Activated CD4-positive, alpha-beta T cell treated with anti-CD3 and anti-CD28 coated beads, Interleukin-2, amount 10 ng/mL, durations not matched to agents 24 days and 14 days (primary cell): ENCODE measurements around the gene ADAMTS2. TPM values are rescaled to one million over a fixed set of nuclear protein-coding genes. Genes with fewer than 3 reads are reported as not detected.
"Not testable (repeated sequence)": the region's sequence is repeated elsewhere in the genome, so short reads cannot be mapped to it uniquely, and the experiment has no call there.

Source experiments
- DNase-seq: peaks from one replicate; pipeline ENCODE4 v3.0.0; 2022
- H3K27ac Mint-ChIP-seq: one replicate; pipeline ENCODE4 v1.8.0; 2022; ENCODE audit warnings: mild to moderate bottlenecking, mixed read lengths
- H3K27me3 Mint-ChIP-seq: one replicate; pipeline ENCODE4 v1.8.0; 2022; ENCODE audit warnings: mixed read lengths
- H3K36me3 Mint-ChIP-seq: one replicate; pipeline ENCODE4 v1.8.0; 2022; ENCODE audit warnings: low read depth, mild to moderate bottlenecking, mixed read lengths
- H3K4me1 Mint-ChIP-seq: one replicate; pipeline ENCODE4 v1.8.0; 2021; ENCODE audit warnings: mixed read lengths
- H3K4me3 Mint-ChIP-seq: one replicate; pipeline ENCODE4 v1.8.0; 2022; ENCODE audit warnings: mild to moderate bottlenecking, moderate library complexity, mixed read lengths
- H3K9me3 Mint-ChIP-seq: one replicate; pipeline ENCODE4 v1.8.0; 2021; ENCODE audit warnings: mixed read lengths
- intact Hi-C: fragments of 100-400 bp; cut with micrococcal nuclease; formaldehyde crosslinking; loops from one replicate; pipeline ENCODE4 v1.15.1; 2023
- total RNA-seq: library from RNA; stranded (reverse); gene quantifications from 2 replicates; pipeline ENCODE4 v1.2.3, GENCODE V29; 2022

The ADAMTS2 gene
- total RNA-seq, 1 donor from 2014 or later, result not detected

DNA sequence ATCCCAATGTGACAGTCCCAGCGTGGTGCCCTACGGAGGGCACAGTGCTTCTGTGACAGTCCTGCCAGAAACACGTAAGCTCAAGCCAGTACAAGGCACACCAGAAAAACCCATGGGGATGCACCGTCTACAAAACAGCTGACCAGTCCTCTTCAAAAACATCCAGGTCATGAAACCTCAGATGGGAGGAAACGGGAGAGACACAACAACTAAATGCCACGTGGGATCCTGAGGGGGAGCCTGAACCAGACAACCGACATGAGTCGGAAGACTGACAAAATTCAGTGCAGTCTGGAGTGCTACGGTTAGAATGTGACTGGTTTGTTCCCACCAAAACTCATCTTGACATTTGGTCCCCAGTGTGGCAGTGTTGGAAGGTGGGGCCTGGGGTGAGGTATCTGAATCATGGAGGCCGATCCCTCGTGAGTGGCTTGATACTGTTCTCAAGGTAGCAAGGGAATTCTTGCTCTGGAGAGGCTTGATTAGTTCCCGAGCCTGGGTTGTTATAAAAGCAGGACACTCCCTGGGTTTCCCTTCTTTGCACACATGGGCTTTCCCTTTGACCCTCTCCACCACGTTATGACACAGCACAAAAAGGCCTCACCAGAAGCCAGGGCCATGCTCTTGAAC is 55.4 kb downstream of the ADAMTS2 start:
- no peak overlapping the region for H3K4me3 Mint-ChIP-seq

DNA sequence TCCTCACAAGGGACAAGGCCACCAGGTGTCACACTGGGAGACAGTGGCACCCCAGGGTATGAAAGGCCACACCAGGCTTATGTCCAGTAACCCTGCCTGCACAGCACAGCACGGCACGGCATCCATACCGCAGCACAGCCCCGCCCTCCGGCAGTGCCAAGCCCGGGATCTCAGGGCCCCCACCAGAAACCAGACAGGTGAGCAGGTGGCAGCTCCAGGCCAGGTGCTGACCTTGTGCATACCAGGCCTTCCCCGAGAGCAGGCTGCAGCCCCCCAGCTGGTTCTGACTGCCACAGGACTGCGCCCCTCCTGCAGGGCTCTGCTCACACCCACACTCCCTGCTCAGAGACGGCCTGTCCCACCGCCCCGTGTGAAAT is 56.5 kb downstream of the ADAMTS2 start:
- Mint-ChIP-seq H3K4me1 (no peaks in the 10 kb centered on the region), H3K36me3 (no peaks in the 10 kb centered on the region), H3K27ac (no peak overlapping the region), H3K4me3 (no peak overlapping the region), H3K9me3 (no peaks in the 10 kb centered on the region), H3K27me3 (no peaks in the 10 kb centered on the region)
- intact Hi-C loops, result no loop called here
- DNase-seq, result no peak

More for the DNA sequence above, 55.4 kb downstream of the ADAMTS2 start:
- Mint-ChIP-seq H3K4me1 (no peaks in the 10 kb centered on the region), H3K27ac (no peak overlapping the region), H3K36me3 (no peaks in the 10 kb centered on the region), H3K27me3 (no peaks in the 10 kb centered on the region), H3K9me3 (no peaks in the 10 kb centered on the region)
- DNase-seq, result no peak
- intact Hi-C loops, result no loop called here

DNA sequence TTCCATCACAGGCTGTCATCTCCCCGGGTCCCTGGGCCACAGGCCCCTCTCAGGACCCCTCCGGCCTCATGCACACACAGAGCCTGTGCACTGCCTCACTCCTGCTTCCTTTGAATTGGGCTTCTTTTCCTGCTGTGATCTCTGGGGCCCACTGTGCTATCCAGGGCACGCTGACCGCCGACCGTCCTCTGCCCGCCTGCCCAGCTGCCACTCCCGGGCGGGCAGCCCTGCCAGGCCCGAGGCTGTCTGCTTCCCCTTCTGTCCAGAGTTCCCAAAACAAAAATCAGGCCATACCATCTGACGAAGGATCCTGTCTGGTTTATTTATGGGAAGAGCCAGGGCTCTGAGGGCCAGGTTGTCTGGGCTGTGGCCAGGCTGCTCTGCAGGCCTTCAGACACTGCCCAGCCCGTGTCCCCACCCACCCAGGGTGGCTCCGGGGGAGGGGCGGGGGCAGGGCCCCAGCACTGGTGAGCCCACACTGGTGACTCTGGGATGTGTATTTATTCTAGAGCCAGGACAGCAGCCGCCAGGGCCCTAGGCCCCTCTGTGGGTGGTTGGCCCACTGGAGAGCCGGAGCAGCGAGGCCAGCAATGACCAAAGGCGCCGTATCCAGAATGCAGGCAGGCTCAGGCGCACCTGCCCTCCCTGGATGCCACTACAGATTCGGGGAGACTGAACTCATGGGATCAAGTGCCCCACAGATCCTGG is 57.0 kb downstream of the ADAMTS2 start:
- no peaks in the 10 kb centered on the region for H3K9me3 Mint-ChIP-seq
- no peak for DNase-seq
- H3K4me1 Mint-ChIP-seq, result no peaks in the 10 kb centered on the region
- no peak overlapping the region for H3K4me3 Mint-ChIP-seq
- no peaks in the 10 kb centered on the region for H3K36me3 Mint-ChIP-seq
- intact Hi-C loops, result no loop called here
- no peaks in the 10 kb centered on the region for H3K27me3 Mint-ChIP-seq
- no peak overlapping the region for H3K27ac Mint-ChIP-seq

DNA sequence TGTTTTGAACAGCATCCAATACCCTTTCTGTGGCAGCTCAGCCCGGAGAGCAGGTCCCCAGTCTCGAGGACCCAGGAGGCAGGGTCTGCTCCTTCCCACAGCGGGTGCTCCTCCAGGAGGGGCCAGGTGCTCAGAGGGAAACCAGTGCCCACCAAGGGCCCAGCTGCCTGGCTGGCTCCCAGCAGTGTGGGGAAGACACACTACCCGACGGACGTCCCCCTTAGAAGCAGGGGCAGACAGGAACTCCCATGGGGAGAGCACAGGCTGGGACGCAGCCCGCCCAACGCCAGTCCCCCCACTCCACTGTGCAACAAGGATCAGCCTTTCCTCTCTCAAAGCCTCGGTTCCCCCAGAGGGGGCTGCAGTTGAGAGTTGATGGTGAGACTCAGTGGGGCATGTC is 57.6 kb downstream of the ADAMTS2 start:
- Mint-ChIP-seq H3K36me3 (no peaks in the 10 kb centered on the region), H3K4me3 (no peak overlapping the region), H3K9me3 (no peaks in the 10 kb centered on the region), H3K27me3 (no peaks in the 10 kb centered on the region), H3K4me1 (no peaks in the 10 kb centered on the region), H3K27ac (no peak overlapping the region)
- intact Hi-C loops, result no loop called here
- DNase-seq, result no peak

DNA sequence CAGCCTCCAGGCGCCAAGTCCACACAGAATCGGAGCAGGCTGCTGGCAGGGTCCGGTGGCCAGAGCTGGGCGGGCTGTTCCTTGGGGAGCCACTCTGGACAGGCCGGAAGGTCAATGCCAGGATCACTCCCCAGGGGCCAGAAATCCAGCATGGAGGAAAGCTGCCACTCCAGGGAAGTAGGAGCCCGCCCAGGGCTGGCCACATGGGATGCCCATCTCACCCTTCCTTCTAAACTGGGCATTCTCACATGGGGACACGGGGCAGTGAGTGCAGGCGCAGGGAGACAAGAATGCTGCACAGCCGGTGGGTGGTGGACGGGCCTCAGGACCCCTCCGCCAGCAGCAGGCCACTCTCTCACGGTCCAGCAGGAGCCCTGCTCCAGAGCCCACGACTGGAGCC is 58.2 kb downstream of the ADAMTS2 start:
- Mint-ChIP-seq H3K4me1 (no peaks in the 10 kb centered on the region), H3K9me3 (no peaks in the 10 kb centered on the region), H3K36me3 (no peaks in the 10 kb centered on the region), H3K27me3 (no peaks in the 10 kb centered on the region), H3K4me3 (no peak overlapping the region), H3K27ac (no peak overlapping the region)
- intact Hi-C loops, result no loop called here
- no peak for DNase-seq

DNA sequence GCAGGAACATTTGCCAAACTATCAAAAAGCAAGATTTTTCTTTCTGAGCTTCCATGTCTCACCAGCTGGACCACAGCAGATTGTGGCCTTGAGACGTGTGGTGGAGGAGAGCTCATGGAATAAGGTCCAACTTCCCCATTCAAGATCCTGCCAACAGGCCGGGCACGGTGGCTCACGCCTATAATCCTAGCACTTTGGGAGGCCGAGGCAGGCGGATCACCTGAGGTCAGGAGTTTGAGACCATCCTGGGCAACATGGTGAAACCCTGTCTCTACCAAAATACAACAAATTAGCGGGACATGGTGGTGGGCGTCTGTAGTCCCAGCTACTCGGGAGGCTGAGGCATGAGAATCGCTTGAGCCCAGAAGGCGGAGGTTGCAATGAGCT is 59.5 kb downstream of the ADAMTS2 start:
- DNase-seq, H3K4me1 Mint-ChIP-seq, H3K4me3 Mint-ChIP-seq, H3K36me3 Mint-ChIP-seq, H3K9me3 Mint-ChIP-seq, H3K27ac Mint-ChIP-seq, H3K27me3 Mint-ChIP-seq, intact Hi-C loops: not testable (repeated sequence)

DNA sequence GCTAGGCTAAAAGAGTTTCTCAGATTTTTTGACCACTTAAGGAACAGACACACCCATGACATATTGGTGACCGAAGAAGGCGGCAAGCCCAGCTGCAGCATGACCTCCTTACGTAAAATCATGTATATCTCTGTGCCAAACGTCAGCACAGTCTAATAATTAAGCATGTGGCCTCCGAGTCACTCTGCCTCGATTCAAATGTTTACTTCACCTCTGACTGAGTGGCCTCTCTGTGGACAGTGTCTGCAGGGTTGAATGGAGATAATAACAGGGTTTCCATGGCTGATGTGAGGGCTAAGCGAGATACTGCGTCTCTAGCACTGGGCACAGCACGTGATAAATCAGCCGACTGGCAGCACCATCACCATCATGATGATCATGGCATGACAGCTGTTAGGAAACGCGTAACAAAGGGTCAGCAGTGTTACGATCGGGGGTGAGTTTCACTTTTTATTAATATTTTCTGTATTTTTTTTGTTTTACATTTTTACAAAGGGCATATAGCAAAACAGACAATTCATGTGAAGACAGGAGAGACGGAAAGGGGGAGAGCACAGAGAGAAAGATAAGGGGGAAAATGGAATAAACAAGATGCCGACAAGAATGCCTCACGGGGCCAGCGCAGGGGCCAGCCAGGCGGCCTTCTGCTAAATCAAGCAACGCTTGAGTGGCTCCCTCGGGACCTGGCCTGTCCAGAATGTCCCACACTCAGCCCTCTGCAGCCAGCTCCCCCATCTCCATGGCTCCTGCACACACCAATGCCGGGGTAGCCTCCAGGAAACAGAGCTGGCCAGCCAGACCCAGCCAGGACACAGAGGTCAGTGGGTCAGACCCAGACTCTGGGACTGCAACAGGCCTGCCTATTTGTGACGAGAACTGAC is 60.3 kb downstream of the ADAMTS2 start:
- Mint-ChIP-seq H3K27ac (no peak overlapping the region), H3K9me3 (no peaks in the 10 kb centered on the region), H3K36me3 (no peaks in the 10 kb centered on the region), H3K27me3 (no peaks in the 10 kb centered on the region), H3K4me1 (no peaks in the 10 kb centered on the region), H3K4me3 (no peak overlapping the region)
- no peak for DNase-seq
- intact Hi-C loops, result no loop called here

DNA sequence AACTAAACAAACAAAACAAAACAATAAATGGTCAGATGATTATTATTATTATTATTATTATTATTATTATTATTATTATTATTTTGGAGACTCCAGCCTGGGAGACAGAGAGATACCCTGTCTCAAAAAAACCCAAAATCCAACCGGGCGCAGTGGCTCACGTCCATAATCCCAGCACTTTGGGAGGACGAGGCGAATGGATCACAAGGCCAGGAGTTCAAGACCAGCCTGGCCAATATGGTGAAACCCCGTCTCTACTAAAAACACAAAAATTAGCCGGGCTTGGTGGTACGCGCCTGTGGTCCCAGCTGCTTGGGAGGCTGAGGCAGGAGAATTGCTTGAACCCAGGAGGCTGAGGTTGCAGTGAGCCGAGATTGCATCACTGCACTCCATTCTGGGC is 61.4 kb downstream of the ADAMTS2 start:
- intact Hi-C loops, H3K9me3 Mint-ChIP-seq, DNase-seq, H3K27ac Mint-ChIP-seq, H3K4me1 Mint-ChIP-seq, H3K36me3 Mint-ChIP-seq, H3K4me3 Mint-ChIP-seq, H3K27me3 Mint-ChIP-seq: not testable (repeated sequence)

DNA sequence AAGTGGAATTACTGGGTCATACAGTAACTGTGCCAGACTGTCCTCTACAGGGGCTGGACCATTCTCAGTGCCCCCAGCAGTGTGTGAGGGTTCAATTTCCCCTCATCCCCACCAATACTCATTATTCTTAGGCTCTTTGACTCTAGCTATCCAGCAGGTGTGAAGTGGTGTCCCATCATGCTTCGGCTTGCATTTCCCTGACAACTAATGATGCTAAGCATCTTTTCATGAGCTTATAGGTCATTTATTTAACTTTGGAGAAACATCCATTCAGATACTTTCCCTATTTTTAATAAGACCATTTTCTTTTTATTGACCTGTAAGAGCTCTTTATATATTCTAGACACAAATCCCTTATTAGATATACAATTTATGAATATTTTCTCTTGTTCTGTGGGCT is 63.6 kb downstream of the ADAMTS2 start:
- H3K4me3 Mint-ChIP-seq, result no peak overlapping the region
- no peak for DNase-seq
- intact Hi-C loops, result no loop called here
- H3K9me3 Mint-ChIP-seq, result no peaks in the 10 kb centered on the region
- no peaks in the 10 kb centered on the region for H3K4me1 Mint-ChIP-seq
- no peaks in the 10 kb centered on the region for H3K27me3 Mint-ChIP-seq
- H3K36me3 Mint-ChIP-seq, result no peaks in the 10 kb centered on the region
- H3K27ac Mint-ChIP-seq, result no peak overlapping the region

DNA sequence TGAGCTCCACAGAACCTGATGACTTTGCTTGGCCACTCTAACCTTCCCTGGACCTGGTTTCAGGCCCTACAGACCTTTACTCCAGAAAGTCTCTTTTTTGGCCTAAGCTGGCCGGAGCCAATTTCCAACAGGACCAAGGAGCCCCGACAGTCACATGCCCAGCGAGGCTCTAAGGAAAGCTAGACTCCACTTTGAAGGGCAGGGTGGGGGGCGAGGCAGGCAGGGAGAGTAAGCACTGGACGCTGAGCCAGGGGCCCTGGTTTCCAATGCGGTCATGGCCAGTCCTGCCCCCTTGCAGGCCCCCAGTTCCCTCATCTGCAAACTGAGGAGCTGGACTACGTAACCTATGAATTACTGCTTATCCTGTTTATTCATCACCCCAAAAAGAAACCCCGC is 65.2 kb downstream of the ADAMTS2 start:
- Mint-ChIP-seq H3K27ac (no peak overlapping the region), H3K4me1 (no peaks in the 10 kb centered on the region), H3K4me3 (no peak overlapping the region), H3K9me3 (no peaks in the 10 kb centered on the region), H3K27me3 (no peaks in the 10 kb centered on the region), H3K36me3 (no peaks in the 10 kb centered on the region)
- no peak for DNase-seq
- intact Hi-C loops, result no loop called here

DNA sequence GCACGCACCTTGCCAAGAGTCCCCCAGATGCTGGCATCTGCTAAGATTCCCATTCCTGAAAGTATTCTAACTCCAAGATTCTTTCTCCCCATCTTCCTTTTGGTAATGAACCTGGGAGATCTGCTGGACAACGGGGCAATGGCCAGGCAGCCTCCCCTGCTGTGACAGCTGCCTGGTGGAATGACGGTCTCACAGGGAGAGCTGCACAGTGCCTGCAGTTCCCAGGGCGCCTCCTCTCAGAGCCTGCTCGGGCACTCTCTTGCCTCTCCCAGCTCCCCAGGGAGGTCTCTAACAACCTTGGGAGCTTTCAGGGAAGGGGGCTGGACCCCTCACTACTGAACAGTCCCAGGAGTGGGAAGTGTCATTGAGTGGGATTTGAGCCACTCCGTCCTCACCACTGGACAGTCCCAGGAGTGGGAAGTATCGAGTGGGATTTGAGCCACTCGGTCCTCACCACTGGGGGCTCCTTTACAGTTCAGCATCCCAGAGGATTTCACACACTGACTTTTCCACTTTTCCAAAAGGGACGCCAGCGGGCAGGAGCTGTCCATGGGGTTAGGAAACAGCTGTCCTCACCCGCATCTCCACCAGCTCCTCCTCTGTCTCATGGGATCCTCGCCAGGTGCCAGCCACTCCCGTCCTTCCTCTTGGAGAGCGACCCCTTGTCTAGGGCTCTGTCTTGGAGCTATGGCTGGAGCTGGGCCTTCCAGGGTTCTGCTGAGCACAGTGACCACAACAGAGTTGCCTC is 65.7 kb downstream of the ADAMTS2 start:
- Mint-ChIP-seq H3K27me3 (no peaks in the 10 kb centered on the region), H3K9me3 (no peaks in the 10 kb centered on the region), H3K4me3 (no peak overlapping the region), H3K4me1 (no peaks in the 10 kb centered on the region), H3K27ac (no peak overlapping the region), H3K36me3 (no peaks in the 10 kb centered on the region)
- DNase-seq, result no peak
- intact Hi-C loops, result no loop called here

DNA sequence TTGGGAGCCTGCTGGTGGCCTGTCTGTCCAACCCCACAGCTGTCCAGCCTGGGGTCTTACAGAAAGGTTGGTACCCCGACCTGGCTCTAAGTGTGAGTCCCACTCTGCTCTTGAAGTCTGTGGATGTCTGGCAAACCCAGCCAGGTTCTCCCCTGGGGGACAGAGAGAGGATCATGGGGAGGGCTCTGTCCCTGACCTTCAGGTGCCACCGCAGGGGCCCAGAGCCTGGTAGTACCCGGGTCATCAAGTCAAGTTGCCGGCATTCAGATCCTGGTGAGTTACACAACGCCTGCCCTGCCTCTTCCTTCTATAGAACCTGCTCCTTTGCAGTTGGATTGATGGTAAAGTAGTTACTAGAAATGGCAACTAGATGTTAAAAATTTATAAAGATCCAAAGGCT is 66.7 kb downstream of the ADAMTS2 start:
- Mint-ChIP-seq H3K36me3 (no peaks in the 10 kb centered on the region), H3K9me3 (no peaks in the 10 kb centered on the region), H3K4me1 (no peaks in the 10 kb centered on the region), H3K27ac (no peak overlapping the region), H3K4me3 (no peak overlapping the region), H3K27me3 (no peaks in the 10 kb centered on the region)
- intact Hi-C loops, result no loop called here
- DNase-seq, result no peak

DNA sequence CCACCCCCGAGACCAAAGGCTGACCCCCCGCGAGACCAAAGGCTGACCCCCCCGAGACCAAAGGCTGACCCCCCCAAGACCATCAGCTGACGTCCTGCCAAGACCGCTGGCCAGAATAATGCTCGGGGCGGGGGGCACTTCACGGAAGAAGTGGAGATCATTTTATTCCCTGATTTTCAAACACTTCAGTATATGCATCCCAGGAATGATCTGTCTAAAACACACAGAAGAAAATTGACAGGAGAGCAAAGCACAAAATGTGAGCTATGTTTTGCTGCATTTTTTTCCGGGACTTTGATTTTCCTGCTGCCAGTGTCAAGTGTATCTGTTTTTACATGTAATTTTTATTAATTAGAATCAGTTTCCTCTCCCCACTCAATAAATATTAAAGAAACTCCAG is 67.1 kb downstream of the ADAMTS2 start:
- Mint-ChIP-seq H3K27ac (no peak overlapping the region), H3K4me3 (no peak overlapping the region), H3K9me3 (no peaks in the 10 kb centered on the region), H3K4me1 (no peaks in the 10 kb centered on the region), H3K36me3 (no peaks in the 10 kb centered on the region), H3K27me3 (no peaks in the 10 kb centered on the region)
- no peak for DNase-seq
- intact Hi-C loops, result no loop called here
